SK-N-SH (cell line): ENCODE results near the gene UFC1. TPM values are rescaled to one million over a fixed set of nuclear protein-coding genes. Genes with fewer than 3 reads are reported as not detected.

Experiments used
- CTCF ChIA-PET: fragments of 300-600, 350-600 bp; formaldehyde crosslinking; extraction: SDS; loops from one replicate; lab custom pipeline; 2021; lab: Yijun Ruan, JAX
- POLR2A ChIA-PET: fragments of 350-600 bp; sonication (Branson Sonifier 250); formaldehyde crosslinking; extraction: SDS; loops from one replicate; lab custom pipeline; 2020; ENCODE audit warnings: antibody characterized with exemption, inconsistent platforms; lab: Yijun Ruan, JAX
- DNase-seq: peaks from one replicate; pipeline ENCODE4 v3.0.0; 2012
- H2AFZ ChIP-seq: fragments of 200-600 bp; sonication (generic); 2 replicates; pipeline ENCODE4 v1.8.1; 2016; ENCODE audit warnings: antibody characterized with exemption, mild to moderate bottlenecking, low read depth
- H3F3A ChIP-seq: fragments of 200-600 bp; sonication (generic); replicated peaks from 2 replicates; pipeline ENCODE3; 2016; ENCODE audit warnings: antibody characterized with exemption, mild to moderate bottlenecking; ENCODE audit not compliant: insufficient read depth
- H3K27ac ChIP-seq, 2 experiments: fragments of 200-500 bp in 1 of 2; fragments of 200-600 bp in 1 of 2; sonication (Bioruptor generic) in 1 of 2; sonication (generic), shearing (Covaris generic) in 1 of 2; 2 replicates each; pipeline versions ENCODE4 v1.5.1 to v1.6.1; 2014 to 2016; ENCODE audit warnings: low read depth in 2 of 2, inconsistent platforms in 1 of 2, low read length in 1 of 2, mild to moderate bottlenecking in 1 of 2, mixed read lengths in 1 of 2
- H3K27me3 ChIP-seq: fragments of 200-600 bp; sonication (generic), shearing (Covaris generic); 2 replicates; pipeline ENCODE4 v1.6.1; 2016; ENCODE audit warnings: mixed run types; ENCODE audit not compliant: insufficient read depth
- H3K36me3 ChIP-seq, 2 experiments: fragments of 200-500 bp in 1 of 2; fragments of 200-600 bp in 1 of 2; sonication (Bioruptor generic) in 1 of 2; sonication (generic) in 1 of 2; replicated peaks in 1 of 2; 2 replicates each; pipeline versions ENCODE3 to v1.5.1; 2014 to 2016; ENCODE audit warnings: low read length in 1 of 2, mild to moderate bottlenecking in 1 of 2; ENCODE audit not compliant: insufficient read depth in 2 of 2, control insufficient read depth in 1 of 2
- H3K4me1 ChIP-seq, 2 experiments: fragments of 200-500 bp in 1 of 2; fragments of 200-600 bp in 1 of 2; sonication (Bioruptor generic) in 1 of 2; sonication (generic), shearing (Covaris generic) in 1 of 2; 2 replicates each; pipeline versions ENCODE4 v1.5.1 to v1.6.1; 2014 to 2016; ENCODE audit warnings: low read depth in 1 of 2, low read length in 1 of 2, mixed run types in 1 of 2; ENCODE audit not compliant: insufficient read depth in 2 of 2, control insufficient read depth in 1 of 2
- H3K4me2 ChIP-seq: fragments of 200-600 bp; sonication (generic), shearing (Covaris generic); 2 replicates; pipeline ENCODE4 v1.6.1; 2017; ENCODE audit warnings: mixed run types
- H3K4me3 ChIP-seq, 2 experiments: fragments of 200-500 bp in 1 of 2; fragments of 200-600 bp in 1 of 2; sonication (Bioruptor generic) in 1 of 2; sonication (generic), shearing (Covaris generic) in 1 of 2; 2 replicates each; pipeline versions ENCODE4 v1.5.1 to v1.8.1; 2014 to 2016; ENCODE audit warnings: low read depth in 2 of 2, inconsistent platforms in 1 of 2, low read length in 1 of 2, mild to moderate bottlenecking in 1 of 2, mixed read lengths in 1 of 2, moderate library complexity in 1 of 2
- H3K79me2 ChIP-seq: fragments of 200-600 bp; sonication (generic); 2 replicates; pipeline ENCODE4 v1.8.1; 2017; ENCODE audit warnings: mild to moderate bottlenecking; ENCODE audit not compliant: insufficient read depth
- H3K9ac ChIP-seq: fragments of 200-600 bp; sonication (generic); 2 replicates; pipeline ENCODE4 v1.6.1; 2017; ENCODE audit warnings: mixed run types
- H3K9me2 ChIP-seq: fragments of 200-600 bp; sonication (generic); 2 replicates; pipeline ENCODE4 v1.6.1; 2017; ENCODE audit warnings: mixed run types
- H3K9me3 ChIP-seq: fragments of 200-600 bp; sonication (generic); 2 replicates; pipeline ENCODE4 v1.6.1; 2017; ENCODE audit warnings: mixed run types, mild to moderate bottlenecking, moderate library complexity
- H4K20me1 ChIP-seq: fragments of 200-600 bp; sonication (generic); 2 replicates; pipeline ENCODE4 v1.6.1; 2017; ENCODE audit warnings: mild to moderate bottlenecking, mixed run types; ENCODE audit not compliant: insufficient read depth
- ELF1 ChIP-seq: IDR thresholded peaks from 2 replicates; pipeline ENCODE4 v1.4.0; 2012
- GABPA ChIP-seq: IDR thresholded peaks from 2 replicates; pipeline ENCODE4 v1.4.0; 2012; ENCODE audit warnings: low read depth, mild to moderate bottlenecking
- GATA2 ChIP-seq: sonication (generic); formaldehyde crosslinking; IDR thresholded peaks from 2 replicates; pipeline ENCODE4 v1.5.0; 2020; ENCODE audit warnings: mild to moderate bottlenecking, missing genetic modification reagents
- MEF2A ChIP-seq: IDR thresholded peaks from 2 replicates; pipeline ENCODE4 v1.4.0; 2012; ENCODE audit warnings: low read depth, borderline replicate concordance
- POLR2AphosphoS5 ChIP-seq: IDR thresholded peaks from 2 replicates; pipeline ENCODE4 v1.6.1; 2012; ENCODE audit warnings: low read depth, low read length
- RAD21 ChIP-seq: IDR thresholded peaks from 2 replicates; pipeline ENCODE4 v1.6.1; 2012; ENCODE audit warnings: mild to moderate bottlenecking, low read length
- RCOR1 ChIP-seq: fragments of 150-350 bp; IDR thresholded peaks from 2 replicates; pipeline ENCODE4 v1.6.1; 2017; ENCODE audit warnings: antibody characterized with exemption, low read length
- RFX5 ChIP-seq: IDR thresholded peaks from 2 replicates; pipeline ENCODE4 v1.6.1; 2012; ENCODE audit warnings: mild to moderate bottlenecking, improper control_type of control experiment, low read length
- SMC3 ChIP-seq: IDR thresholded peaks from 2 replicates; pipeline ENCODE4 v1.6.1; 2012; ENCODE audit warnings: low read depth, low read length, improper control_type of control experiment
- TAF1 ChIP-seq: IDR thresholded peaks from 2 replicates; pipeline ENCODE4 v1.6.1; 2012; ENCODE audit warnings: low read depth, mild to moderate bottlenecking, low read length, moderate library complexity, borderline replicate concordance
- TEAD4 ChIP-seq: IDR thresholded peaks from 2 replicates; pipeline ENCODE4 v1.4.0; 2012; ENCODE audit warnings: mild to moderate bottlenecking, borderline replicate concordance; ENCODE audit not compliant: insufficient read depth
- USF1 ChIP-seq: IDR thresholded peaks from 2 replicates; pipeline ENCODE4 v1.4.0; 2012; ENCODE audit warnings: low read depth, borderline replicate concordance
- WGBS: methylation state at CpG from one replicate; pipeline ENCODE4 v1.1.6; 2017; ENCODE audit warnings: low lambda C conversion rate; 5-methylcytosine and 5-hydroxymethylcytosine counted together
- polyA plus RNA-seq, 3 experiments: library from polyadenylated mRNA; depleted of rRNA; stranded (reverse); fragments of >200 nt; gene quantifications; 2 replicates each; pipeline ENCODE4 v1.2.3, GENCODE V29; 2012
- TF ChIP-seq, protein P1 (sequence below): fragments of 150-350 bp; IDR thresholded peaks from 2 replicates; pipeline ENCODE4 v1.6.1; 2017; ENCODE audit warnings: antibody characterized with exemption, low read length, low read depth, borderline replicate concordance
- TF ChIP-seq, protein P2 (sequence below): IDR thresholded peaks from 2 replicates; pipeline ENCODE4 v1.4.0; 2012; ENCODE audit warnings: low read depth, borderline replicate concordance
- TF ChIP-seq, protein P3 (sequence below): fragments of 200-600 bp; sonication (generic); IDR thresholded peaks from 2 replicates; pipeline ENCODE4 v1.6.1; 2017; ENCODE audit warnings: antibody characterized with exemption, mild to moderate bottlenecking, moderate library complexity
- TF ChIP-seq, protein P4 (sequence below): IDR thresholded peaks from 2 replicates; pipeline ENCODE4; 2012
- TF ChIP-seq, protein P5 (sequence below): IDR thresholded peaks from 2 replicates; pipeline ENCODE4 v1.4.0; 2012; ENCODE audit warnings: low read depth

Gene UFC1
- polyA plus RNA-seq, 1 of the 3 experiments (the other 2 are of a cell fraction), result 150 TPM

DNA sequence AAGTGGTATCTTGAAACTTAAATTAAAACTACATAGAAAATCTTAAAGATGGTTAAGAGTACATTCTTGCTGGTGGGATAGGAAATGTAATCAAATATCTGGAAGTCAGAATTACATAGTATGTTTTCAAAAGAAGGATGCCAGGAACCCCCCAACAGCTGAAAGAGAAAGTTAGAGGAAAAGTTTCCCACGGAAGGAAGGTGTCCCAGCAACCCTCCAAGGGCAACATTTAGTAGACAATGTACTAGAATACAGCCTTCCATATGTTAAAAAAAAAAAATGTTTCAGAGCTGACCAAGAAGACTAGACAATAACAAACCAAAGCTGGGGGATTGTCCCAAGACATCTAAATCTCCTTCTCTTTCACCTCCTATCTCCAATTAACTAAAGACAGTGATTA, 23.5 kb upstream of the UFC1 start:
- peaks cover 87% of the 10 kb centered on the region for H3K79me2 ChIP-seq
- H2AFZ ChIP-seq, result no peak overlapping the region
- H3K27me3 ChIP-seq, result no peaks in the 10 kb centered on the region
- H3K9me2 ChIP-seq, result no peaks in the 10 kb centered on the region
- no peaks in the 10 kb centered on the region for H3K9me3 ChIP-seq
- H3K4me1 ChIP-seq, result peaks cover 5 to 13% of the 10 kb centered on the region in 2 experiments; a peak in 3 of 4 replicates
- peaks cover 33 to 43% of the 10 kb centered on the region in 2 experiments for H3K36me3 ChIP-seq
- peak overlapping the region; percentile 73 for H3K4me2 ChIP-seq
- TF ChIP-seq RFX5, result no peak
- TF ChIP-seq, protein P1, sequence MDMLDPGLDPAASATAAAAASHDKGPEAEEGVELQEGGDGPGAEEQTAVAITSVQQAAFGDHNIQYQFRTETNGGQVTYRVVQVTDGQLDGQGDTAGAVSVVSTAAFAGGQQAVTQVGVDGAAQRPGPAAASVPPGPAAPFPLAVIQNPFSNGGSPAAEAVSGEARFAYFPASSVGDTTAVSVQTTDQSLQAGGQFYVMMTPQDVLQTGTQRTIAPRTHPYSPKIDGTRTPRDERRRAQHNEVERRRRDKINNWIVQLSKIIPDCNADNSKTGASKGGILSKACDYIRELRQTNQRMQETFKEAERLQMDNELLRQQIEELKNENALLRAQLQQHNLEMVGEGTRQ, result no peak
- no peak for TF ChIP-seq TAF1
- TF ChIP-seq, protein P2, sequence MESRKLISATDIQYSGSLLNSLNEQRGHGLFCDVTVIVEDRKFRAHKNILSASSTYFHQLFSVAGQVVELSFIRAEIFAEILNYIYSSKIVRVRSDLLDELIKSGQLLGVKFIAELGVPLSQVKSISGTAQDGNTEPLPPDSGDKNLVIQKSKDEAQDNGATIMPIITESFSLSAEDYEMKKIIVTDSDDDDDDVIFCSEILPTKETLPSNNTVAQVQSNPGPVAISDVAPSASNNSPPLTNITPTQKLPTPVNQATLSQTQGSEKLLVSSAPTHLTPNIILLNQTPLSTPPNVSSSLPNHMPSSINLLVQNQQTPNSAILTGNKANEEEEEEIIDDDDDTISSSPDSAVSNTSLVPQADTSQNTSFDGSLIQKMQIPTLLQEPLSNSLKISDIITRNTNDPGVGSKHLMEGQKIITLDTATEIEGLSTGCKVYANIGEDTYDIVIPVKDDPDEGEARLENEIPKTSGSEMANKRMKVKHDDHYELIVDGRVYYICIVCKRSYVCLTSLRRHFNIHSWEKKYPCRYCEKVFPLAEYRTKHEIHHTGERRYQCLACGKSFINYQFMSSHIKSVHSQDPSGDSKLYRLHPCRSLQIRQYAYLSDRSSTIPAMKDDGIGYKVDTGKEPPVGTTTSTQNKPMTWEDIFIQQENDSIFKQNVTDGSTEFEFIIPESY, result no peak
- no peak for TF ChIP-seq MEF2A
- no peak for TF ChIP-seq RCOR1
- TF ChIP-seq, protein P3, sequence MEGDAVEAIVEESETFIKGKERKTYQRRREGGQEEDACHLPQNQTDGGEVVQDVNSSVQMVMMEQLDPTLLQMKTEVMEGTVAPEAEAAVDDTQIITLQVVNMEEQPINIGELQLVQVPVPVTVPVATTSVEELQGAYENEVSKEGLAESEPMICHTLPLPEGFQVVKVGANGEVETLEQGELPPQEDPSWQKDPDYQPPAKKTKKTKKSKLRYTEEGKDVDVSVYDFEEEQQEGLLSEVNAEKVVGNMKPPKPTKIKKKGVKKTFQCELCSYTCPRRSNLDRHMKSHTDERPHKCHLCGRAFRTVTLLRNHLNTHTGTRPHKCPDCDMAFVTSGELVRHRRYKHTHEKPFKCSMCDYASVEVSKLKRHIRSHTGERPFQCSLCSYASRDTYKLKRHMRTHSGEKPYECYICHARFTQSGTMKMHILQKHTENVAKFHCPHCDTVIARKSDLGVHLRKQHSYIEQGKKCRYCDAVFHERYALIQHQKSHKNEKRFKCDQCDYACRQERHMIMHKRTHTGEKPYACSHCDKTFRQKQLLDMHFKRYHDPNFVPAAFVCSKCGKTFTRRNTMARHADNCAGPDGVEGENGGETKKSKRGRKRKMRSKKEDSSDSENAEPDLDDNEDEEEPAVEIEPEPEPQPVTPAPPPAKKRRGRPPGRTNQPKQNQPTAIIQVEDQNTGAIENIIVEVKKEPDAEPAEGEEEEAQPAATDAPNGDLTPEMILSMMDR, result no peak
- TF ChIP-seq GABPA, result no peak
- TF ChIP-seq, protein P4, sequence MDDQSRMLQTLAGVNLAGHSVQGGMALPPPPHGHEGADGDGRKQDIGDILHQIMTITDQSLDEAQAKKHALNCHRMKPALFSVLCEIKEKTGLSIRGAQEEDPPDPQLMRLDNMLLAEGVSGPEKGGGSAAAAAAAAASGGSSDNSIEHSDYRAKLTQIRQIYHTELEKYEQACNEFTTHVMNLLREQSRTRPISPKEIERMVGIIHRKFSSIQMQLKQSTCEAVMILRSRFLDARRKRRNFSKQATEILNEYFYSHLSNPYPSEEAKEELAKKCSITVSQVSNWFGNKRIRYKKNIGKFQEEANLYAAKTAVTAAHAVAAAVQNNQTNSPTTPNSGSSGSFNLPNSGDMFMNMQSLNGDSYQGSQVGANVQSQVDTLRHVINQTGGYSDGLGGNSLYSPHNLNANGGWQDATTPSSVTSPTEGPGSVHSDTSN, result no peak
- TF ChIP-seq RAD21, result no peak
- TF ChIP-seq, protein P5, sequence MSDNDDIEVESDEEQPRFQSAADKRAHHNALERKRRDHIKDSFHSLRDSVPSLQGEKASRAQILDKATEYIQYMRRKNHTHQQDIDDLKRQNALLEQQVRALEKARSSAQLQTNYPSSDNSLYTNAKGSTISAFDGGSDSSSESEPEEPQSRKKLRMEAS, result no peak
- TF ChIP-seq GATA2 (CRISPR knock-in tag), result no peak
- no peak for TF ChIP-seq TEAD4
- TF ChIP-seq USF1, result no peak
- no peak for TF ChIP-seq SMC3
- TF ChIP-seq ELF1, result no peak
- TF ChIP-seq POLR2AphosphoS5, result no peak
- H3K4me3 ChIP-seq, result no peak overlapping the region
- 83% methylated on average over 1 of the region's 1 CpG for WGBS
- POLR2A ChIA-PET, result interaction anchor here (0.7 kb wide), 1 partner anchor 8 kb away, joined by 3 read pairs; no protein-coding TSS in a partner anchor
- no peak overlapping the region for H3K9ac ChIP-seq
- CTCF ChIA-PET, result interaction anchor here (1.0 to 3.0 kb wide), 3 partner anchors 11 to 62 kb away, joined by 3 to 9 read pairs (median 3); partner anchors contain the start of gene PPOX
- peaks cover 10% of the 10 kb centered on the region for H3F3A ChIP-seq
- H3K27ac ChIP-seq, result no peak overlapping the region
- peaks cover 7% of the 10 kb centered on the region; the same call in 1 of the 2 replicates for H4K20me1 ChIP-seq
- no peak for DNase-seq
